Adrenal gland (tissue), 5 donors: ENCODE results near the gene RBPJ.

Experiments used
- CTCF ChIP-seq, 6 experiments: fragments of 450-650 bp in 4 of 6; fragments of 200-600 bp in 2 of 6; sonication (generic) in 1 of 6; IDR thresholded peaks; 1 replicate in 5 of 6; 2 replicates in 1 of 6; pipeline versions ENCODE4 v1.5.1 to v1.8.0; 2016 to 2021; ENCODE audit warnings: antibody characterized with exemption in 6 of 6, mild to moderate bottlenecking in 2 of 6, moderate library complexity in 1 of 6
- POLR2A ChIP-seq, 2 donors: fragments of 450-650 bp; IDR thresholded peaks; one replicate each; pipeline ENCODE4 v1.6.1; 2017; ENCODE audit warnings: antibody characterized with exemption in 2 of 2, mild to moderate bottlenecking in 2 of 2, moderate library complexity in 1 of 2
- donor health status: DM: no; HTN: no; CAD: no.

GRCh38 chr4:26454961-26455360 lies 134.1 kb downstream of the RBPJ start:
- no peak for TF ChIP-seq CTCF (IDR thresholded peaks at IDR 0.05)
- TF ChIP-seq POLR2A (IDR thresholded peaks at IDR 0.05): no peak
